HG02981 (cell line): ENCODE data around the gene COL19A1.

Source experiments
- ATAC-seq: cut with Tn5 transposase; IDR thresholded peaks from one replicate; pipeline ENCODE4 v1.9.1; 2021; ENCODE audit warnings: mild to moderate bottlenecking, moderate library complexity; ENCODE audit not compliant: unreplicated experiment

Gene COL19A1

GRCh38 chr6:70051197-70052124 lies 185.1 kb downstream of the COL19A1 start:
- ATAC-seq: no peak

GRCh38 chr6:70059039-70059719 lies 192.8 kb downstream of the COL19A1 start:
- no peak for ATAC-seq

GRCh38 chr6:70060680-70061079 lies 194.3 kb downstream of the COL19A1 start:
- no peak for ATAC-seq

- no peak for ATAC-seq
Measured at GRCh38 chr6:70061546-70061945, 195.2 kb downstream of the COL19A1 start.

- ATAC-seq: no peak
Measured at GRCh38 chr6:70062010-70062409, 195.7 kb downstream of the COL19A1 start.

GRCh38 chr6:70072540-70073179 lies 206.3 kb downstream of the COL19A1 start:
- ATAC-seq: no peak

GRCh38 chr6:70073637-70074036 lies 207.3 kb downstream of the COL19A1 start:
- no peak for ATAC-seq

- ATAC-seq: no peak
Measured at GRCh38 chr6:70079241-70079640, 212.9 kb downstream of the COL19A1 start.

- ATAC-seq: no peak
Measured at GRCh38 chr6:70080443-70081070, 214.2 kb downstream of the COL19A1 start.

GRCh38 chr6:70082830-70083229 lies 216.5 kb downstream of the COL19A1 start:
- no peak for ATAC-seq

GRCh38 chr6:70086806-70087205 lies 220.4 kb downstream of the COL19A1 start:
- ATAC-seq: no peak

- no peak for ATAC-seq
Measured at GRCh38 chr6:70094156-70094555, 227.8 kb downstream of the COL19A1 start.

- ATAC-seq: no peak
Measured at GRCh38 chr6:70099732-70100131, 233.4 kb downstream of the COL19A1 start.

GRCh38 chr6:70103798-70104197 lies 237.4 kb downstream of the COL19A1 start:
- no peak for ATAC-seq

GRCh38 chr6:70107852-70108629 lies 241.7 kb downstream of the COL19A1 start:
- ATAC-seq: no peak

- no peak for ATAC-seq
Measured at GRCh38 chr6:70110126-70111022, 244.0 kb downstream of the COL19A1 start.

GRCh38 chr6:70111737-70112136 lies 245.4 kb downstream of the COL19A1 start:
- ATAC-seq: no peak

- no peak for ATAC-seq
Measured at GRCh38 chr6:70112716-70113115, 246.4 kb downstream of the COL19A1 start.

- ATAC-seq: no peak
Measured at GRCh38 chr6:70113171-70113570, 246.8 kb downstream of the COL19A1 start.
